CD14-positive monocyte (primary cell): Measurements from ENCODE around the gene CCDC159. TPM values are rescaled to one million over a fixed set of nuclear protein-coding genes. Genes with fewer than 3 reads are reported as not detected.

Experiments used
- DNase-seq, 3 donors: peaks; one replicate each; pipeline ENCODE4 v3.0.0-alpha.2; 2011 to 2022
- H2AFZ ChIP-seq: 2 replicates; pipeline ENCODE4 v1.6.0; 2012; ENCODE audit warnings: mild to moderate bottlenecking, low read depth, low read length, inconsistent platforms; ENCODE audit not compliant: insufficient read depth, poor library complexity, severe bottlenecking
- H3K27ac ChIP-seq, 2 donors: 1 replicate in 1 of 2; 2 replicates in 1 of 2; pipeline ENCODE4 v1.5.1; 2012 to 2013; ENCODE audit warnings: low read length in 2 of 2, control low read depth in 1 of 2, inconsistent platforms in 1 of 2, low read depth in 1 of 2, mild to moderate bottlenecking in 1 of 2
- H3K27me3 ChIP-seq, 2 donors: one replicate each; pipeline versions ENCODE4 v1.6.0 to v1.6.1; 2011 to 2013; ENCODE audit warnings: low read length in 2 of 2; ENCODE audit not compliant: control insufficient read depth in 2 of 2, insufficient read depth in 2 of 2
- H3K36me3 ChIP-seq, 2 donors: replicated peaks in 1 of 2; 1 replicate in 1 of 2; 2 replicates in 1 of 2; pipeline versions ENCODE4 v1.5.1 to v1.6.1; 2012 to 2013; ENCODE audit warnings: low read length in 2 of 2, control low read depth in 1 of 2, inconsistent platforms in 1 of 2, mild to moderate bottlenecking in 1 of 2; ENCODE audit not compliant: insufficient read depth in 2 of 2, control insufficient read depth in 1 of 2
- H3K4me1 ChIP-seq, 2 donors: 1 replicate in 1 of 2; 2 replicates in 1 of 2; pipeline versions ENCODE4 v1.5.1 to v1.6.1; 2012 to 2013; ENCODE audit warnings: low read length in 2 of 2, control low read depth in 1 of 2, inconsistent platforms in 1 of 2, mild to moderate bottlenecking in 1 of 2, moderate library complexity in 1 of 2; ENCODE audit not compliant: insufficient read depth in 2 of 2, control insufficient read depth in 1 of 2
- H3K4me2 ChIP-seq: replicated peaks from 2 replicates; pipeline ENCODE3; 2012; ENCODE audit warnings: low read length, moderate library complexity, mild to moderate bottlenecking; ENCODE audit not compliant: poor library complexity, severe bottlenecking; ENCODE audit errors: extremely low read depth
- H3K4me3 ChIP-seq, 3 experiments: fragments of 200-600 bp in 1 of 3; sonication (generic) in 1 of 3; replicated peaks in 1 of 3; 1 replicate in 2 of 3; 2 replicates in 1 of 3; pipeline ENCODE4 v1.5.1; 2011 to 2013; ENCODE audit warnings: low read length in 3 of 3, mild to moderate bottlenecking in 3 of 3, control low read depth in 2 of 3, low read depth in 2 of 3, inconsistent platforms in 1 of 3, moderate library complexity in 1 of 3
- H3K79me2 ChIP-seq: 2 replicates; pipeline ENCODE4 v1.6.0; 2012; ENCODE audit warnings: mild to moderate bottlenecking, control low read depth, inconsistent platforms, low read length, moderate library complexity; ENCODE audit not compliant: insufficient read depth
- H3K9ac ChIP-seq: 2 replicates; pipeline ENCODE4 v1.6.0; 2017; ENCODE audit warnings: low read length, mild to moderate bottlenecking; ENCODE audit not compliant: insufficient read depth, poor library complexity, severe bottlenecking
- H3K9me3 ChIP-seq, 2 donors: replicated peaks in 1 of 2; 1 replicate in 1 of 2; 2 replicates in 1 of 2; pipeline versions ENCODE4 v1.5.1 to v1.6.1; 2012 to 2013; ENCODE audit warnings: low read length in 2 of 2, control low read depth in 1 of 2; ENCODE audit not compliant: control insufficient read depth in 1 of 2, insufficient read depth in 1 of 2
- H4K20me1 ChIP-seq: 2 replicates; pipeline ENCODE4 v1.6.0; 2012; ENCODE audit warnings: mild to moderate bottlenecking, low read length, control low read depth, moderate library complexity; ENCODE audit not compliant: insufficient read depth
- H3K27ac Mint-ChIP-seq, 7 donors: one replicate each; pipeline ENCODE4 v1.8.0; 2020; ENCODE audit warnings: mild to moderate bottlenecking in 7 of 7, mixed read lengths in 7 of 7, moderate library complexity in 6 of 7, inconsistent platforms in 2 of 7
- H3K27me3 Mint-ChIP-seq, 3 donors: one replicate each; pipeline ENCODE4 v1.8.0; 2021 to 2022; ENCODE audit warnings: low read depth in 3 of 3, mild to moderate bottlenecking in 3 of 3, mixed read lengths in 3 of 3, moderate library complexity in 3 of 3, inconsistent platforms in 1 of 3
- H3K36me3 Mint-ChIP-seq, 2 donors: one replicate each; pipeline ENCODE4 v1.8.0; 2020; ENCODE audit warnings: mixed read lengths in 2 of 2, inconsistent platforms in 1 of 2, mild to moderate bottlenecking in 1 of 2
- H3K4me1 Mint-ChIP-seq: one replicate; pipeline ENCODE4 v1.8.0; 2020; ENCODE audit warnings: mild to moderate bottlenecking, mixed read lengths
- H3K4me3 Mint-ChIP-seq, 2 donors: one replicate each; pipeline ENCODE4 v1.8.0; 2020; ENCODE audit warnings: mild to moderate bottlenecking in 2 of 2, mixed read lengths in 2 of 2, moderate library complexity in 1 of 2
- H3K9me3 Mint-ChIP-seq, 7 donors: one replicate each; pipeline ENCODE4 v1.8.0; 2020 to 2022; ENCODE audit warnings: mixed read lengths in 7 of 7, mild to moderate bottlenecking in 6 of 7, moderate library complexity in 6 of 7, inconsistent platforms in 2 of 7
- CTCF ChIP-seq: fragments of 200-600 bp; IDR thresholded peaks from one replicate; pipeline ENCODE4 v1.8.0; 2022; ENCODE audit warnings: antibody characterized with exemption, mild to moderate bottlenecking
- WGBS: methylation state at CpG from one replicate; pipeline ENCODE4 v1.1.5; 2013; ENCODE audit warnings: missing lambda C conversion rate; ENCODE audit not compliant: insufficient coverage; 5-methylcytosine and 5-hydroxymethylcytosine counted together
- intact Hi-C, 2 donors: fragments of 100-400 bp; cut with micrococcal nuclease; formaldehyde crosslinking; loops; one replicate each; pipeline versions ENCODE4 v1.15.0 to v1.15.1; 2023
- polyA minus RNA-seq: library from RNA; depleted of rRNA, polyadenylated mRNA; stranded (reverse); fragments of >200 nt; gene quantifications from 2 replicates; pipeline ENCODE4 v1.2.3, GENCODE V29; 2012
- polyA plus RNA-seq, 3 donors: library from polyadenylated mRNA; depleted of rRNA in 1 of 3; unstranded in 2 of 3; stranded (reverse) in 1 of 3; fragments of 300-500 nt in 2 of 3; fragments of >200 nt in 1 of 3; fragmentation: Illumina TruSeq in 2 of 3; gene quantifications; 1 replicate in 2 of 3; 2 replicates in 1 of 3; pipeline ENCODE4 v1.2.3, GENCODE V29; 2012 to 2021
- total RNA-seq, 12 experiments: library from RNA in 1 of 12; stranded (reverse) in 1 of 12; fragments of 120-200 nt in 1 of 12; gene quantifications; one replicate each; pipeline ENCODE4 v1.2.4 and lab custom pipeline; 2013 to 2026; ENCODE audit warnings: mixed read lengths in 6 of 12, inconsistent platforms in 1 of 12

Gene CCDC159, protein sequence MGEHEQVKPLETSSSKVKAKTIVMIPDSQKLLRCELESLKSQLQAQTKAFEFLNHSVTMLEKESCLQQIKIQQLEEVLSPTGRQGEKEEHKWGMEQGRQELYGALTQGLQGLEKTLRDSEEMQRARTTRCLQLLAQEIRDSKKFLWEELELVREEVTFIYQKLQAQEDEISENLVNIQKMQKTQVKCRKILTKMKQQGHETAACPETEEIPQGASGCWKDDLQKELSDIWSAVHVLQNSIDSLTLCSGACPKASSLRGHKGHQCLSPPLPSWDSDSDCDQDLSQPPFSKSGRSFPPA
- 81.1 TPM for total RNA-seq (2013)
- polyA plus RNA-seq (100 to 1,000 TPM in 1 of 3 donors, 10 to 100 TPM in 2; 37.1 to 374 (median 38.3) TPM), polyA minus RNA-seq (29.8 and 30.3 TPM in 2 replicates), total RNA-seq (lab: John Stamatoyannopoulos, UW) (8.9 to 40.5 (median 24.1) reads per million in 11 experiments)

DNA sequence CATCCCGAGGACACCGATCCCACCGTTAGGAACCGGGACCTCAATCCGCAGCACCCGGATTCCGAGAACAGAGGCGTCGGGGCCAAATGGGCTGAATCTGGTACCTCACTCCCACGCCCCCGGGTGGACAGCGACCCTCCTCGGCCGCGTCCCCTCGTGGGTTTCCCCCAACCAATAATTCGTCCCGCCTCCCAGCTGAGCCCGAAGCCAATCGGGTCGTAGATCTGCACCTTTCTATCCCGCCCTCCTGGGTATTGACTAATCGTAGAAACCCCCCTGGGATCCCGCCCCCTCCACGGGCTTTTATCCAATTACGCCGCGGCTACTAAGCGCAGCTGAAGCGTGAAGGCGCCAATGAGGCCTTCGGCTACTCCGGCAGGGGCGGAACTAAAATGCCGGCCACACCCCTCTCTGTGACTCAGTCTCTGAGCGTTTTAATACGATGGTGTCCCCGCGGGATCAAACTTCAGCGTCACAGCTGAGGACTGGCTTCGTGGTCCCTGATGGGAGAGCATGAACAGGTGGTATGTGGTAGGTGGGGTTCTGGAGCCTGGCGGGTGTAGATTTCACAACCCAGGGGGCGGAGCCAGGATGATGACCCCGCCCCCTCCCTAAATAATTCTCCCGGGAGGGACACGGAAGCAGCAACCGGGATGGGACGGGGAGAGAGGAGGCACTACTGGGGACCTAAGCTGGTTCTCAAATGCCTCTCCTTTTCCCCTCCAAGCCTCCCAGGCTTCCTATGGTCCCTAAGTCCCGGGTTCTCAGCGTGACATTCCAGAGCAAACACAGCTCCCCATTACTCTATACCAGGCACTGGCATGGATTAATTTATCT, at the start of gene CCDC159, which contains the start of gene TMEM205:
Gene CCDC159 (plus strand): TSS at position 416 of the 837 bp plus-strand sequence. CDS start 88 bp downstream, at position 504.
Gene TMEM205 (minus strand): TSS at position 165 of the 837 bp plus-strand sequence. CDS start 649 bp downstream, outside the sequence.
- peaks cover 38% of the 10 kb centered on the region for H3K4me1 Mint-ChIP-seq
- H3K27ac ChIP-seq: peak within 1 kb of the TSS; percentile 91 to 98
- H3K9me3 ChIP-seq: peaks cover 4 to 15% of the 10 kb centered on the region in 2 donors
- peak within 1 kb of the TSS; percentile 82 for H3K4me2 ChIP-seq
- peaks cover 20 to 36% of the 10 kb centered on the region in 2 donors for H3K36me3 Mint-ChIP-seq
- H3K27me3 Mint-ChIP-seq: peaks cover 0 to 2% (median 0%) of the 10 kb centered on the region in 3 donors
- H3K79me2 ChIP-seq: peaks cover 50% of the 10 kb centered on the region
- H3K4me1 ChIP-seq: peaks cover 34 to 48% of the 10 kb centered on the region in 2 donors
- intact Hi-C loops: loop anchor here (1.0 to 2.0 kb wide), 4 partner anchors 9 to 54 kb away; partner anchors contain the start of genes PLPPR2 (in 1 of the 2) and SWSAP1 (in 1 of the 2)
- TF ChIP-seq CTCF: no peak
- H3K36me3 ChIP-seq: peaks cover 2 to 27% of the 10 kb centered on the region in 2 donors
- H3K9ac ChIP-seq: peak within 1 kb of the TSS; percentile 91
- no peaks in the 10 kb centered on the region for H4K20me1 ChIP-seq
- 0% methylated on average over 35 of the region's 50 CpGs for WGBS
- H2AFZ ChIP-seq: peak within 1 kb of the TSS; percentile 80
- peak; percentile 98 to 100 (median 99) for DNase-seq
- peak within 1 kb of the TSS; percentile 80 to 91 (median 85) for H3K4me3 ChIP-seq
- H3K4me3 Mint-ChIP-seq: peak within 1 kb of the TSS; percentile 92 to 97
- H3K27me3 ChIP-seq: no peaks in the 10 kb centered on the region
- H3K27ac Mint-ChIP-seq: peak within 1 kb of the TSS; percentile 97 to 99 (median 98)
- H3K9me3 Mint-ChIP-seq: peaks cover 9 to 12% (median 10%) of the 10 kb centered on the region in 7 donors
